Tibial nerve (tissue), 4 donors: ENCODE data around the gene SDK1.

Experiments used
- EP300 ChIP-seq, 2 donors: sonication (generic); formaldehyde crosslinking; IDR thresholded peaks; one replicate each; pipeline ENCODE4 v1.6.1; 2017; ENCODE audit warnings: antibody characterized with exemption in 2 of 2, mild to moderate bottlenecking in 1 of 2
- POLR2A ChIP-seq, 2 donors: fragments of 450-650 bp; IDR thresholded peaks; one replicate each; pipeline ENCODE4 v1.6.1; 2017; ENCODE audit warnings: antibody characterized with exemption in 2 of 2, mild to moderate bottlenecking in 2 of 2, moderate library complexity in 2 of 2
- TF ChIP-seq, protein P1 (sequence below), 5 experiments: fragments of 200-600 bp in 3 of 5; fragments of 450-650 bp in 2 of 5; sonication (generic) in 3 of 5; IDR thresholded peaks; one replicate each; pipeline ENCODE4 v1.5.1; 2016 to 2019; ENCODE audit warnings: antibody characterized with exemption in 5 of 5, mild to moderate bottlenecking in 3 of 5, moderate library complexity in 2 of 5

DNA sequence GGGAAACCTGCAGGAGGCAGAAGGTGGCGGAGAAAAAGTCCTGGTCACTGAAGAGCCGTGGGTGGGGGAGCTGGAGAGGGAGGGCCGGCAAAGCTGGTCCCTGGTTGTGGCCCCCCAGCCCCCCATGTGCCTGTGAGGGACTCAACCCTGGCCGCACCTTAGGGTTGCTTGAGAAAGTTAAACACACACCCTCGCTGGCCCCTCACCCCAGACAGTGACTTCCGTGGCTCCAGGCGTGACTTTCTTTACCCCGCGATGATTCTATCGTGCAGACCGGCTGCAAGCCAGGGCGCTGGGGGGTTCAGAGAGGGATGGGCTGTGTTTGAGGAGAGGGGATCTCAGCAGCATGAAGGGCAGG, 933.4 kb downstream of the SDK1 start:
- TF ChIP-seq, protein P1, sequence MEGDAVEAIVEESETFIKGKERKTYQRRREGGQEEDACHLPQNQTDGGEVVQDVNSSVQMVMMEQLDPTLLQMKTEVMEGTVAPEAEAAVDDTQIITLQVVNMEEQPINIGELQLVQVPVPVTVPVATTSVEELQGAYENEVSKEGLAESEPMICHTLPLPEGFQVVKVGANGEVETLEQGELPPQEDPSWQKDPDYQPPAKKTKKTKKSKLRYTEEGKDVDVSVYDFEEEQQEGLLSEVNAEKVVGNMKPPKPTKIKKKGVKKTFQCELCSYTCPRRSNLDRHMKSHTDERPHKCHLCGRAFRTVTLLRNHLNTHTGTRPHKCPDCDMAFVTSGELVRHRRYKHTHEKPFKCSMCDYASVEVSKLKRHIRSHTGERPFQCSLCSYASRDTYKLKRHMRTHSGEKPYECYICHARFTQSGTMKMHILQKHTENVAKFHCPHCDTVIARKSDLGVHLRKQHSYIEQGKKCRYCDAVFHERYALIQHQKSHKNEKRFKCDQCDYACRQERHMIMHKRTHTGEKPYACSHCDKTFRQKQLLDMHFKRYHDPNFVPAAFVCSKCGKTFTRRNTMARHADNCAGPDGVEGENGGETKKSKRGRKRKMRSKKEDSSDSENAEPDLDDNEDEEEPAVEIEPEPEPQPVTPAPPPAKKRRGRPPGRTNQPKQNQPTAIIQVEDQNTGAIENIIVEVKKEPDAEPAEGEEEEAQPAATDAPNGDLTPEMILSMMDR (IDR thresholded peaks at IDR 0.05), result no peak
- TF ChIP-seq POLR2A (IDR thresholded peaks at IDR 0.05) (no peak), EP300 (IDR thresholded peaks at IDR 0.05) (no peak)
